GM12878 (cell line): ENCODE results near the gene NXPE2. TPM values are rescaled to one million over a fixed set of nuclear protein-coding genes. Genes with fewer than 3 reads are reported as not detected.

Experiments
- ATAC-seq: fragments of 200-7000 bp; cut with Tn5 transposase; 3 replicates; pipeline ENCODE4 v1.9.1; 2020; ENCODE audit warnings: mild to moderate bottlenecking, moderate library complexity
- BruUV-seq: library from RNA; stranded (reverse); fragments of 400-500 nt; replicated peaks from 2 replicates; lab custom pipeline; 2021; lab: Mats Ljungman, UMichigan
- CTCF ChIA-PET: fragments of 300-600 bp; sonication (Branson Sonifier 250); formaldehyde crosslinking; extraction: SDS; loops from one replicate; lab custom pipeline; 2021; ENCODE audit warnings: inconsistent platforms; lab: Yijun Ruan, JAX
- POLR2A ChIA-PET: fragments of 350-600 bp; formaldehyde crosslinking; extraction: SDS; loops from one replicate; lab custom pipeline; 2021; ENCODE audit warnings: inconsistent platforms; lab: Charles Lee
- RAD21 ChIA-PET: fragments of 300-600 bp; sonication (Branson Sonifier 250); formaldehyde crosslinking; loops from one replicate; lab custom pipeline; 2023; ENCODE audit warnings: antibody characterized with exemption; ENCODE audit not compliant: unreplicated experiment; lab: Charles Lee
- SMC1A ChIA-PET: fragments of 300-600 bp; sonication (Branson Sonifier 250); formaldehyde crosslinking; loops from one replicate; lab custom pipeline; 2023; ENCODE audit not compliant: unreplicated experiment, uncharacterized antibody; lab: Charles Lee
- DNase-seq: peaks from one replicate; pipeline ENCODE4 v3.0.0-alpha.2; 2011; ENCODE audit warnings: low read depth, low spot score
- FAIRE-seq: peaks from 3 replicates; lab custom pipeline; 2011; peaks lifted over from hg19 to GRCh38; lab: Jason Lieb, UNC
- H2AFZ ChIP-seq: 2 replicates; pipeline ENCODE4 v1.6.0; 2011; ENCODE audit warnings: low read depth, low read length, control low read depth; ENCODE audit not compliant: control insufficient read depth
- H3K27ac ChIP-seq: 2 replicates; pipeline ENCODE4 v1.5.1; 2011; ENCODE audit warnings: control low read depth; ENCODE audit not compliant: control insufficient read depth, insufficient read depth
- H3K27me3 ChIP-seq, 2 experiments: replicated peaks in 1 of 2; 2 replicates each; pipeline versions ENCODE4 v1.6.0 to v1.6.1; 2011; ENCODE audit warnings: low read length in 1 of 2; ENCODE audit not compliant: control insufficient read depth in 2 of 2, insufficient read depth in 2 of 2
- H3K36me3 ChIP-seq, 2 experiments: 2 replicates each; pipeline ENCODE4 v1.5.1; 2011; ENCODE audit warnings: low read length in 1 of 2; ENCODE audit not compliant: control insufficient read depth in 2 of 2, insufficient read depth in 2 of 2
- H3K4me1 ChIP-seq: 2 replicates; pipeline ENCODE4 v1.6.1; 2011; ENCODE audit warnings: mild to moderate bottlenecking, low read length, moderate library complexity, mixed read lengths; ENCODE audit not compliant: control insufficient read depth, insufficient read depth
- H3K4me2 ChIP-seq: 2 replicates; pipeline ENCODE4 v1.6.0; 2011; ENCODE audit warnings: control low read depth; ENCODE audit not compliant: control insufficient read depth, insufficient read depth
- H3K4me3 ChIP-seq: fragments of 200-600 bp; sonication (generic); 2 replicates; pipeline ENCODE4 v1.5.1; 2016
- H3K79me2 ChIP-seq: 2 replicates; pipeline ENCODE4 v1.6.0; 2011; ENCODE audit warnings: low read length; ENCODE audit not compliant: control insufficient read depth, insufficient read depth
- H3K9ac ChIP-seq: 2 replicates; pipeline ENCODE4 v1.8.0; 2011; ENCODE audit warnings: low read length, control low read depth, mixed read lengths; ENCODE audit not compliant: control insufficient read depth, insufficient read depth
- H3K9me3 ChIP-seq: replicated peaks from 3 replicates; pipeline ENCODE4 v1.5.1; 2011; ENCODE audit warnings: mild to moderate bottlenecking, low read length; ENCODE audit not compliant: control insufficient read depth, insufficient read depth
- H4K20me1 ChIP-seq: 2 replicates; pipeline ENCODE4 v1.6.0; 2011; ENCODE audit not compliant: control insufficient read depth, insufficient read depth
- PAX8 ChIP-seq: fragments of 450-650 bp; IDR thresholded peaks from 2 replicates; pipeline ENCODE4 v1.6.1; 2017; ENCODE audit warnings: mild to moderate bottlenecking, moderate library complexity
- POU2F2 ChIP-seq: IDR thresholded peaks from 3 replicates; pipeline ENCODE4 v1.6.1; 2011; ENCODE audit warnings: low read depth, mild to moderate bottlenecking, low read length, borderline replicate concordance
- RELB ChIP-seq: fragments of 450-650 bp; IDR thresholded peaks from 2 replicates; pipeline ENCODE4 v1.6.1; 2017; ENCODE audit warnings: low read depth, mild to moderate bottlenecking, moderate library complexity
- RFX5 ChIP-seq: IDR thresholded peaks from 2 replicates; pipeline ENCODE4 v1.6.1; 2011; ENCODE audit warnings: low read depth, low read length, improper control_type of control experiment
- WGBS: methylation state at CpG from one replicate; pipeline ENCODE4 v1.1.6; 2016; ENCODE audit warnings: low lambda C conversion rate; ENCODE audit not compliant: insufficient replicate concordance, insufficient coverage; ENCODE audit errors: missing lambda C conversion rate; 5-methylcytosine and 5-hydroxymethylcytosine counted together
- in situ Hi-C: fragments of 300-500 bp; cut with MboI; formaldehyde crosslinking; loops from 9 replicates; pipeline ENCODE4 v1.14.3; 2018; ENCODE audit warnings: mixed read lengths
- intact Hi-C: fragments of 100-400 bp; cut with micrococcal nuclease; formaldehyde crosslinking; loops from one replicate; pipeline ENCODE4 v1.14.2; 2022; ENCODE audit not compliant: unreplicated experiment
- polyA plus RNA-seq, 11 experiments: library from polyadenylated mRNA; depleted of rRNA in 4 of 11; unstranded in 6 of 11; stranded (reverse) in 5 of 11; fragments of >200 nt; fragmentation: Nextera tagmentation in 4 of 11; fragmentation: Illumina TruSeq in 1 of 11; extraction: Ambion mirVana in 4 of 11; extraction: Trizol in 1 of 11; gene quantifications; 1 replicate in 1 of 11; 2 replicates in 10 of 11; pipeline versions ENCODE4 v1.2.1 to v1.2.3, GENCODE V29; 2011 to 2016; ENCODE audit warnings: inconsistent platforms in 2 of 11, missing spikeins in 2 of 11, low read depth in 1 of 11
- total RNA-seq, 4 experiments: library from RNA; depleted of rRNA in 3 of 4; stranded (reverse); fragments of >200 nt in 3 of 4; fragmentation: Illumina TruSeq in 1 of 4; extraction: Trizol in 1 of 4; gene quantifications; 2 replicates each; pipeline versions ENCODE4 v1.2.1 to v1.2.3, GENCODE V29; 2013 to 2021

NXPE2 gene
- total and polyA plus RNA-seq, 10 of the 15 experiments (the other 5 are each of a cell fraction or from before 2014, with no cell fraction given), result not detected

- ChIA-PET SMC1A (no interaction called here), POLR2A (no interaction called here), RAD21 (no interaction called here)
- Histone ChIP-seq H3K9me3 (no peaks in the 10 kb centered on the region; the same call in 2 of the 3 replicates), H3K27me3 (no peaks in the 10 kb centered on the region), H3K79me2 (no peaks in the 10 kb centered on the region), H3K4me2 (no peak overlapping the region), H2AFZ (no peak overlapping the region), H3K4me1 (no peaks in the 10 kb centered on the region), H4K20me1 (no peaks in the 10 kb centered on the region), H3K4me3 (no peak overlapping the region)
- 6% methylated on average over 2 of the region's 2 CpGs for WGBS
- ATAC-seq, result no peak
- intact Hi-C loops, result no loop called here
- TF ChIP-seq POU2F2 (no peak), RFX5 (no peak)
- TF ChIP-seq, all 136 proteins: peak for 0
- CTCF ChIA-PET, result no interaction called here
- no peaks in the 10 kb centered on the region for H3K36me3 ChIP-seq
- no peak for FAIRE-seq
- H3K27ac ChIP-seq, result no peak overlapping the region
- DNase-seq, result no peak
- no TSS peak for BruUV-seq
- in situ Hi-C loops, result no loop called here
- no peak overlapping the region for H3K9ac ChIP-seq
These were observed 13.7 kb upstream of the NXPE2 start for GRCh38 chr11:114664641-114665040.

- no peaks in the 10 kb centered on the region for H4K20me1 ChIP-seq
- 0% methylated on average over 2 of the region's 2 CpGs for WGBS
- no peaks in the 10 kb centered on the region for H3K27me3 ChIP-seq
- no peak overlapping the region for H3K9ac ChIP-seq
- H3K4me1 ChIP-seq, result no peaks in the 10 kb centered on the region
- DNase-seq (no peak), ATAC-seq (no peak), FAIRE-seq (no peak)
- no peak overlapping the region for H2AFZ ChIP-seq
- H3K9me3 ChIP-seq, result no peaks in the 10 kb centered on the region; the same call in 2 of the 3 replicates
- RAD21 ChIA-PET, result no interaction called here
- POLR2A ChIA-PET, result no interaction called here
- in situ Hi-C loops, result no loop called here
- H3K4me3 ChIP-seq, result no peak overlapping the region
- SMC1A ChIA-PET, result no interaction called here
- no peak overlapping the region for H3K27ac ChIP-seq
- TF ChIP-seq PAX8 (no peak), RELB (no peak)
- CTCF ChIA-PET, result no interaction called here
- H3K79me2 ChIP-seq, result no peaks in the 10 kb centered on the region
- no TSS peak for BruUV-seq
- intact Hi-C loops, result no loop called here
- H3K4me2 ChIP-seq, result no peak overlapping the region
- no peaks in the 10 kb centered on the region for H3K36me3 ChIP-seq
These were observed 11.6 kb upstream of the NXPE2 start for GRCh38 chr11:114666760-114667159.
